Activated T-cell treated with anti-CD3 and anti-CD28 coated beads, Interleukin-2, amount 50 U/mL, for 1 hour (primary cell): ENCODE results near the gene EPHA2.

Experiments
- DNase-seq: peaks from one replicate; pipeline ENCODE4 v3.0.0-alpha.2; 2020

EPHA2 gene

GRCh38 chr1:16149146-16149545 is 6.7 kb downstream of the EPHA2 start:
- no peak for DNase-seq

DNA sequence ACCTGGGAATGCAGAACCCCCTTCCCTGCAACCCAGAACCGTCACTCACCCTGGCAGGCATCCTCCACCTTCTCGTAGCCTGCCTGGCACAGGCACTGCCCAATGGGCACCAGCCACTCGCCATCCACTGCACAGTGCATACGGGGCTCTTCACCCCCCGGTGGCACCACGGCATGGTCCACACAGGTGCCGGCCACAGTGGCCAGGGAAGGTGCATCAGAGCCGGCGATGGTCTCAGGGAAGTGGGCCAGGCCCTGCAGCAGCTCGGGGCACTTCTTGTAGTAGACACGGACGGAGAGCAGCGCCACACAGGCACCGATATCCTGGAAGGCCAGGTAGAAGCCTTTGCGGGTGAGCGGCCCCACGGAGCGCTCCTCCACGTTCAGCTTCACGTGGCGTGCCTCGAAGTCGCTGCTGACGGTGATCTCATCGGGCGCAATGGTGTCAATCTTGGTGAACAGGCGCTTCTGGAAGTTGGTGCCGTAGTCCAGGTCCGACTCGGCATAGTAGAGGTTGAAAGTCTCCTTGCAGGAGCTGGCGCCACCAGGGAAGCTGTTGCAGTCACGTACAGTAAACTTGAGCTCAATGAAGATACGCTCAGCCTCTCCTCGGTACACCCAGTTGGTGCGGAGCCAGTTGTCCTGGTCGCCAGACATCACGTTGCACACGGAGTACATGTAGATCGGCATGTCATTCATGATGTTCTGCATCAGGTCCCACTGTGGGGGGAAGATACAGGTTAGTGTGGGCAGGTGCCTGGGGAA is 7.4 kb downstream of the EPHA2 start:
- DNase-seq = no peak

DNA sequence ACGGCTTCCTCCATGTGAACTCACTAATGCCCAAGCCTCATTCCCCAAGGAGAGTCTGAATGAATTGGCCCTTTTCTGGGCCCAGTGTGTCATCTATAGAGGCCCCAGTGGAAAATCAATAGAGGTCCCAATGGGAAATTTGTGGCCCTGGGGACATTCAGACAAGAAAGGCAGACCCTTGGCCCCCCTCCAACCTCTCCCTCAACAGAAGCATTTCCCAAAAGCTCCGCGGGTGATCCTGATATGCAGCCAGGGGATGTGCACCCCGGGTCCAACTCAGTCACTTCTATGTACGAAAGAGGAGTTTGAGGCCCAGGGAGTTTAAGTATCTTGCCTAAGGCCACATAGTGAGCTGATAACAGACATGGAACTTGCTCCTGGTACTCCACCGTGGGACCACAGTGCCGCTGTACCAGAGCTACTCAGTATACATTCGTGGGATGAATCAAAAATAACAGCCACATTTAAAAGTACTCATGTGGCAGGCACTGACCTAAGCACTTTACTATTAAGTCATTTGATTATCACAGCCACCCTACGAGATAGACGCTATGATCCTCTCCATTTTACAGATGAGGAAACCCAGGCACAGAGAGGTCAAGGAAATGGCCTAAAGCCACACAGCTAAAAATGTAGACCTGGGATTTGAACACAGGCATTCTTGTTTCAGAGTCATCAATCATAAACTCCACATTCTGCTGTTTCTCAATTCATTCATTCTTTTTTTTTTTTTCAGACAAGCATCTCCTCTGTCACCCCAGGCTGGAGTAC is 8.5 kb downstream of the EPHA2 start:
- DNase-seq = no peak

GRCh38 chr1:16146279-16147155 is 9.4 kb downstream of the EPHA2 start:
- no peak for DNase-seq

GRCh38 chr1:16145662-16146278 is 10.1 kb downstream of the EPHA2 start:
- no peak for DNase-seq

GRCh38 chr1:16145030-16145661 is 10.7 kb downstream of the EPHA2 start:
- no peak for DNase-seq

DNA sequence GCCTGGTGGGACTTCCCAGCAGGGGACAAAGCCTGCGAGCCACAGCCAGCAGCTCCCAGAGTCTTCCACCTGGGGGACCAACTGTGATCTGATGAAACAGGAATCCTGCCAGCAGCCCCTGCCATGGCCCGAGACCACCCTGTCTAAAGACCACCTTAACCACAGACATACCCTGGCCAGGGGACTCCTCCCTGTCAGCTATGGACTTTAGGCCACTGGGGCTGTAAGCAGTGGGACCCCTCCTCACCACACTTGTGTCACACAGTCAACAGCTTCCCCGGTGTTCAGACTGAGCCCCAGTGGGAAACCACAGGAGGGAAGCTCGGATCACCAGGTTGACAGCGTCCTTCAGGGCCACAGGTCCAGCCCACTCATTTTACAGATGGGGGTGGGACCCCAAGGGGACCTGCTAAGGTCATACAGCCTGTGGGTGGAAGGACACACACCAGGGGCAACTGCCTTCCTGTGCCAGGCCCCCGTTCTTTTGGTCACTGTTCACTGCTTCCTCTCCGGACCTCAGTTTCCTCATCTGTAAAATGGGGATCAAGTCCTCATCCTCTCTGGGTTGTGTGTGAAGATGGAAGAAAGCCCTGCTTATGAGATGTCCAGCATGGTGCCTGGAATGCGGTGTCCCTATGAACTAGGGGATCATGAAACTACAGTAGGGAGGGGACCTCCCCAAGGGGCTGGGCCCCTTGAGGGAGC is 11.4 kb downstream of the EPHA2 start:
- no peak for DNase-seq

GRCh38 chr1:16143566-16144324 is 12.1 kb downstream of the EPHA2 start:
- no peak for DNase-seq

GRCh38 chr1:16143005-16143565 is 12.8 kb downstream of the EPHA2 start:
- DNase-seq = no peak

DNA sequence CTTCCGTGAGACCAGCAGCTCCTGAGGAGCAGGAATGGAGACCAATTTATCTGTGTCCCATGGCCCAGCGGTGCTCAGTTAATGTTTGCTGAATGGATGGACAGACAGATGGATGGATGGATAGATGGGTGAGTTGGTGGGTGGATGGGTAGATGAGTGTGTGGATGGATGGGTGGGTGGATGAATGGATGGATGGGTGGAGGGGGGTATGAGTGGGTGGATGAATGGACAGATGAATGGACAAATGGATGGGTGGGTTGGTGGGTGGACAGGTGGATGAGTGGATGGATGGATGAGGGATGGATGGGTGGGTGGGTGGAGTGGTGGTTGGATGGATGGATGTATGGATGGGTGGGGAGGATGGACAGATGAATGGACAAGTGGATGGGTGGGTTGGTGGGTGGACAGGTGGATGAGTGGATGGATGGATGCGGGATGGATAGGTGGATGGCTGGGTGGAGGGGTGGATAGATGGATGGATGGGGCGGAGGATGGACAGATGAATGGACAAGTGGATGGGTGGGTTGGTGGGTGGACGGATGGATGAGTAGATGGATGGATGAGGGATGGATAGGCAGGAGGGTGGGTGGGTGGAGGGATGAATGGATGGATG is 13.4 kb downstream of the EPHA2 start:
- no peak for DNase-seq

DNA sequence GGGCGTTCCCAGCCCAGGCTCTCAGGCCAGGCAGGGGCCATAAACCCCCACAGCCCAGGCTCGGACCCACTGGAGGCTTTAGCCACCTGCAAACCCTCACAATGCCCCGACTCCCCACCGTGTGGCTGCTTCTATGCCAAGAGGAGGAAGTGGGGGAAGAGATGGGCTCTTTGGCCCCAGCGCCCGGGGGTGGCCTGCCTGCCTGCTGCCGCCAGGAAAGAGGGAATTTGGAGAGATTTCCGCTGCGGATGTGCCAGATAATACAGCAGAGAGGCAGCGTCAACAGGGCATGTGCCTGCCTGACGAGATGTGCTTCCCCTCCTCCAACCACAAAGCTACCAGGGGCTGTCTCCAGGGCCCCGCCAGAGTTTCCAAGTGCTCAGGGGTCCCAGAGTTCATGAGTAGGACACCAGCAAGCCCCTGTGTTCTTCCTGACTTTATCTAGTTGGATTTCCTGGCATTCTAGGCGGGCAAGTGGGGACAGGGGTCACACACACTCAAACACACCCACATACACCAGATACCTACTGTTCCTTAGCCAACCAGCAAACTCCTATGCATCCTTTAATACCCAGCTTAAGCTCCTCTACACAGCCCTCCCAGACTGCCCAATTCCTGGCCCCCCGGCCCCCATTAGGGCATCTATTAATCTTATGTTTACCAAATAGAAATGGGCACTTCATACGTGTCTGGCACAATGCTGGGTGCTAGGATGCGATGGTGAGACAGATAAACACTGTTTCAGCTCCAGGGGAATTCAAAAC is 14.1 kb downstream of the EPHA2 start:
- no peak for DNase-seq

GRCh38 chr1:16140068-16140596 is 15.7 kb downstream of the EPHA2 start:
- no peak for DNase-seq

DNA sequence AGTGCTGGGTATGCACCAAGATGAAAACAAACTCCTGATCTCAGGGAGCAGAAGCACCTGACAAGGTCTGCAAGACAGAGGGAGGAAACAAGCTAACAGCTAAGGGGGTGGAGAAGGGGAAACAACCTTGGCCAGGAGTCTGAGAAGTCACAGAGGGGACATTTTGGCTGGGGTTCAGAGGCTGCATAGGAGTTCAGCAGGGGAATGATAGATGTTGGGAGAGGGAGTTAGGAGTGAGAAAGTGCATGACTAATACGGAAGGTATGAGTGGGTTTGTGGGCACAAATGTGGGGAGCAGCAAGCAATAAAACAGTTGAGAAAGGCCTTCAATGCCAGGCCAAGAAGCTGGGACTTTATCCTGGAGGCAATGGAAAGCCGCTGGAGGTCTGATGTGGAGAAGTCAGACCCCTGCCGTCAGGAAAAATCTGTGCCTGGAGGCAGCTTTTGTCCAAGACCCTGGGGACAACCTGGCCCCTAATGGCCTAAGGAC is 16.4 kb downstream of the EPHA2 start:
- DNase-seq = no peak

DNA sequence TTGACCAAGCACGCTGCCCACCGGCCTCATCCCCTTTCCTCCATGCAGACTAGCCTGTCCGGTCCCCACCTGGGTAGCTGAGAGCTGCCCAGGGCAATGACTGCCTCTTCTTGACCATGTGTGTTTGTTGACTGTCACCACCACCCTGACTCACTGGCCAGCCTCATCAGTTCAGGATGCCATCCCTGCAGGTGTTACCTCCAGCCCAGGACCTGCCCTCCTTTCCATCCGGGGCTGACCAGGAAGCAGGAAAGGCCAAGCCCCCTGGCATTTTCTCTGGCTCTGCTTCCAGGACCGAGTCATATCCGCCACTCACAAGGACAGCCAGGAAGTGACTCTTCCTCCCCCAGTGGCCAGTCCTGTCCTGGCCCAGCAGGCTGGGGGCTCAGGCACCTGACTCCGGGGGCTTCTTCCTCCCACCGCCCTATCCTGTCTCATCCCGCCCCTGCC is 17.1 kb downstream of the EPHA2 start:
- DNase-seq = no peak

- no peak for DNase-seq
Observed at GRCh38 chr1:16137890-16138467, 17.9 kb downstream of the EPHA2 start.

- no peak for DNase-seq
Observed at GRCh38 chr1:16135501-16135900, 20.4 kb downstream of the EPHA2 start.

DNA sequence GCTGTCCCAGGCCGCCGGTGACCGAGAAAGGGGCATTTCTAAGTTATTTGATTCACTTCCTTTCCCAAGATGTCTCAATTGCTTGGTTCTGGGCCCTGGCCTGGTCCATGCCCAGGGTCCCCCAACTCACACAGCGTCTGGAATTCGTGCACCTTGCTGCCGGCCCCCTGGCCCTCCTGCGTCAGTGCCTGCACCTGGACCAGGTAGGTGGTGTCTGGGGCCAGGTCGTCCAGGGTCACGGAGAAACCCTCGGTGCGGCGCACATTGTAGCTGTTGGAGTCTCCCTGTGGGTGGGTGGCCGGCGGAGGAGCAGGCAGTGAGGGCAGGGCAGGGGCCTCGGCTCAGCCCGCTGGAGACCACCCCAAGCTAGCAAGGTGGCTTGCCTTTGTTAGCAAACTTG is 21.0 kb downstream of the EPHA2 start:
- DNase-seq = no peak

DNA sequence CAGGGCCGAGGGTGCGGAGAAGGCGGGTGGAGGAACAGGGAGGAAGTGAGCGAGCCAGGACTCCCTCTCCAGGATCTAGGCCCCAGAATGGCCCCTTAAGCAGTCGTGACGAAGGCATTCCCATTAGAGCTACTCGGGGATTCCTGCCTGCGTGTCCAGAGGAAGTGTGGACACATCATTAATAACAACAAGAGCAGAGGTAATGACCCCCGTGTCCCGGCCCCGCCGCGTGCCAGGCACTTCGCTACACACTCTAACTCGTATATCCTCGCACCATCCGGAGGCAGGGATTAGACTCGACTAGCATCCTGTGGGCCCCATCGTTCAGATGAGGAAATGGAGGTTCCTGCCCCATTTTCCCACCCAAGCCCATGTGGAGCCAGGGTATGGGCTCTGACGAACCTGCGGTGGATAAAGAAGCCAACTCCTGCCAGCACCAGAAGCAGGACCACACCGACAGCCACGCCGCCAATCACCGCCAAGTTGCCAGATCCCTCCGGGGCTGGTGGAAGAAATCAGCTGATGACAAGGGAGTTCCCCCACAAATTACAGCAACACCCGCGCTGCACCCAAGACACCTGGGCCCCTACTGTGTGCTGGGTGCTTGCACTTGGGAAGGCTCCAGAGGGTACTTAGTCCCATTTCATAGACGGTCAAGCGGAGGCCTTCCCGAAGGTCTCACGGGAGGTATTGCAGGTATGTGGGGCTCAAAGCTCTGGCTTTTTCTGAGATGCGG is 21.6 kb downstream of the EPHA2 start:
- DNase-seq = no peak
